ENCODE measurements around the gene IFIH1. TPM values are rescaled to one million over a fixed set of nuclear protein-coding genes. Genes with fewer than 3 reads are reported as not detected.

IFIH1 gene
- total and polyA plus RNA-seq, 12 donors, result 7.8 to 25.6 (median 15.2) TPM

DNA sequence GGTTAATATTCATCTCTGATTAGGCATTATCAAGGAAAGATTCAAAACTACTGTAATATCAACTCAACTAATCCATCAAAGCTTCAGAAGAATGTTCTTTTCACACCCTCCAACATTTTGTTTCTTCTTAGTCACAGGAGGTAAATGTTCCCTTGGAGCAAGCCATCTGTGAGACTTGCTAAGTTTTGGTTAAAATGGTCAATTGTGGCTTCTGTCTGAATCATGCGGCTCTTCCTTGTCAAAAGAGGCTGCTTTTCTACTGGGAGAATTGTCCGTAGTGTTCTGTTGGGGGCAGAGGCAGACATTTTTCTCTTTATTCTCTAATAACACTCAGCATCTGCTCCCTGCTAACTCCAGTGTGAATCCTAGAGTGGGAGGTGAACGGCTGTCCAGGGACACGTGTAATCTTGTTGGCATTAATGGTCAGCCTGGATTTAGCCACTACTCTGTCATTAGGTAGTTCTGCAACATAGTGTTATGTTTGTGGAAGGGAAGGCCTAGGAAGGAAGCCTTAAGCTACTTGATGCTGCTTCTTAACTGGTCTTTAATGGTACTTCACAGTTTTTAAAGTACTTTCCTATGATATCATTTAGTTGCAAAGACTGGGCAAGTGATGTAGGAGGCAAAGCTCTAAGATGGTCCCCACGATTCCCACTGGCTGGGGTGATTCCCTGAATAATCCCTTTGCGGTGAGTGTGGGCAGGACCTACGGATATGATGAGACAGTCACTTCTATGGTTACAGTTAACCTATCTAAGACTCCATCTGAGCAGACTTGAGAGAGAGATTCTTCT, 52.6 kb downstream of the IFIH1 start:
- no peaks in the 10 kb centered on the region for H3K27me3 ChIP-seq
- DNase-seq, result no peak
- H3K36me3 ChIP-seq (replicated peaks in 1 of 2), result peaks cover 0 to 13% of the 10 kb centered on the region in 2 donors
- H3K4me1 ChIP-seq (replicated peaks in 1 of 2), result no peaks in the 10 kb centered on the region
- no peaks in the 10 kb centered on the region for H3K9me3 ChIP-seq (replicated peaks in 1 of 3)
- intact Hi-C loops (cut with DNase I), result no loop called here
- H3K4me3 ChIP-seq, result no peak overlapping the region
- WGBS, 4 donors, result 90 to 96% (median 94%) methylated on average over 7 of the region's 7 CpGs
- no peak for TF ChIP-seq POLR2A (IDR thresholded peaks at IDR 0.05)
- TF ChIP-seq, protein P1, sequence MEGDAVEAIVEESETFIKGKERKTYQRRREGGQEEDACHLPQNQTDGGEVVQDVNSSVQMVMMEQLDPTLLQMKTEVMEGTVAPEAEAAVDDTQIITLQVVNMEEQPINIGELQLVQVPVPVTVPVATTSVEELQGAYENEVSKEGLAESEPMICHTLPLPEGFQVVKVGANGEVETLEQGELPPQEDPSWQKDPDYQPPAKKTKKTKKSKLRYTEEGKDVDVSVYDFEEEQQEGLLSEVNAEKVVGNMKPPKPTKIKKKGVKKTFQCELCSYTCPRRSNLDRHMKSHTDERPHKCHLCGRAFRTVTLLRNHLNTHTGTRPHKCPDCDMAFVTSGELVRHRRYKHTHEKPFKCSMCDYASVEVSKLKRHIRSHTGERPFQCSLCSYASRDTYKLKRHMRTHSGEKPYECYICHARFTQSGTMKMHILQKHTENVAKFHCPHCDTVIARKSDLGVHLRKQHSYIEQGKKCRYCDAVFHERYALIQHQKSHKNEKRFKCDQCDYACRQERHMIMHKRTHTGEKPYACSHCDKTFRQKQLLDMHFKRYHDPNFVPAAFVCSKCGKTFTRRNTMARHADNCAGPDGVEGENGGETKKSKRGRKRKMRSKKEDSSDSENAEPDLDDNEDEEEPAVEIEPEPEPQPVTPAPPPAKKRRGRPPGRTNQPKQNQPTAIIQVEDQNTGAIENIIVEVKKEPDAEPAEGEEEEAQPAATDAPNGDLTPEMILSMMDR (IDR thresholded peaks at IDR 0.05), result no peak
- H3K27ac ChIP-seq, result no peak overlapping the region

DNA sequence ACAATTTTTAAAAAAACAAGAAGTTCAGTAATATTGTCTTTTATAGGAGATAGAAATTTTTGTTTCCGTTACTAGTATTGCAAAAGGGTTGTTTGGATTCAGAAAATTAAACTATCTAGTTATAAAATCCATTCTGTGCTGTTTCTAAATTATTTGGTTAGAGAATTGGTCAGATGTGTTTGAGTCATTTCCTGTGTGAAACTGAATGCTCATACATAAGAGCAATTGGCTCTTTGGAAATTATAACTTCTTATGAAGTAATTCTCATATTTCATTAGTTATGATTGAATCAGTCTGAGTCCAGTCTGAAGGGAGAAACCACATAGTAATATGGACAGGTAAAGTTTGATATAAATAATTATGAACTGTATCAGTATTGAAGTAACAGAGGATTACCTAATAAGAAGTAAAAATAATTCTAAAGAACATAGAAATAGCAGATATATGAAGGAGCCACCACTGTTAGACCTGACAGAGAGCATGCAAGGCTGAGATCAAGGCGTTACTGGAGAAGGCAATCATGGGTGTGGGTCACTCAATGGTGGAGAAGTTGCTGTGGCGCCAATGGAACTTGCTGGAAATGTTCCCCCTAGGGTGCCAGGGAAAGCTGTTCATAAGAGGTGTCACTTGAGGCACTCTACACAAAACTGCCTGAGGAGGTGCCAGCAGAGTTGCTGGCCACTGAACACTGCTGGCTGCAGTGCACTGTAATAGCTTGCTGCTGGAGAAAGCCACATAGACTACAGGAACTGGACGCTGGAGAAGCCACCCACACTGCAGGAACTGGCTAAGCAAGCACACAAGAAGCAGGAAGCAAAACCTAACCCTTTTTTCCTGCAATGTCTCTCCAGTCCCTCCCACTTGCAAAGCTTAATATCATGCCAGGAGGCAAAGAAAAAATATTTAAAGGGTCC, 57.2 kb downstream of the IFIH1 start:
- H3K27ac ChIP-seq, result peak overlapping the region in 2 of 5 donors; percentile 28 to 69
- peak in 6 of 7 donors; percentile 23 to 62 (median 36) for DNase-seq
- no peak overlapping the region for H3K4me3 ChIP-seq
- intact Hi-C loops (cut with DNase I), result no loop called here
- no peaks in the 10 kb centered on the region for H3K27me3 ChIP-seq
- TF ChIP-seq, protein P1 (IDR thresholded peaks at IDR 0.05), result no peak
- TF ChIP-seq POLR2A (IDR thresholded peaks at IDR 0.05), result no peak
- peaks cover 0 to 3% of the 10 kb centered on the region in 2 donors for H3K36me3 ChIP-seq (replicated peaks in 1 of 2)
- WGBS, 4 donors, result 68 to 72% (median 70%) methylated on average over 4 of the region's 4 CpGs
- no peaks in the 10 kb centered on the region for H3K4me1 ChIP-seq (replicated peaks in 1 of 2)
- no peaks in the 10 kb centered on the region for H3K9me3 ChIP-seq (replicated peaks in 1 of 3)

DNA sequence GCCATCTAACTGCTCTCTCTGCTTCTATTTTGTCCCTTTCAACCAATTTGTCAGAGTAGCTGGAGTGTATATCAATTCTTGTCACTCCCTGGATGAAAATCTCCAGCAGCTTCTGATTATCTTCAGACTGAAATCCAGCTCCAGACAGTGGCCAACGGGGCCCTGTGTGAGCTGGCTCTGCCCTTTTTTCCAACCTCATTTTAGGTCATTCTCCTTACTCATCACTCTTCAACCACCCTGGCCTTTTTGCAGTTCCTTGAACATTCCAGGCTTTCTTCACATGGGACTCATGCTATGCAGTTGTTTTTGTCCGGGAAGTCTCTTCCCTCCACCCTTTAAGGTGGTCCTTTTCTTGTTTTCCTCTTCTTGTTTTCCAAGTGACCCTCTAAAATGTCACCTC, 59.8 kb downstream of the IFIH1 start:
- TF ChIP-seq, protein P1 (IDR thresholded peaks at IDR 0.05), result no peak
- TF ChIP-seq POLR2A (IDR thresholded peaks at IDR 0.05), result no peak
- no peak overlapping the region for H3K4me3 ChIP-seq
- H3K27me3 ChIP-seq, result no peaks in the 10 kb centered on the region
- H3K36me3 ChIP-seq (replicated peaks in 1 of 2), result no peaks in the 10 kb centered on the region
- no peaks in the 10 kb centered on the region for H3K9me3 ChIP-seq (replicated peaks in 1 of 3)
- no peak overlapping the region for H3K27ac ChIP-seq
- DNase-seq, result no peak
- intact Hi-C loops (cut with DNase I), result no loop called here
- WGBS, 4 donors, result 74 to 85% (median 78%) methylated on average over 2 of the region's 2 CpGs
- H3K4me1 ChIP-seq (replicated peaks in 1 of 2), result no peaks in the 10 kb centered on the region

DNA sequence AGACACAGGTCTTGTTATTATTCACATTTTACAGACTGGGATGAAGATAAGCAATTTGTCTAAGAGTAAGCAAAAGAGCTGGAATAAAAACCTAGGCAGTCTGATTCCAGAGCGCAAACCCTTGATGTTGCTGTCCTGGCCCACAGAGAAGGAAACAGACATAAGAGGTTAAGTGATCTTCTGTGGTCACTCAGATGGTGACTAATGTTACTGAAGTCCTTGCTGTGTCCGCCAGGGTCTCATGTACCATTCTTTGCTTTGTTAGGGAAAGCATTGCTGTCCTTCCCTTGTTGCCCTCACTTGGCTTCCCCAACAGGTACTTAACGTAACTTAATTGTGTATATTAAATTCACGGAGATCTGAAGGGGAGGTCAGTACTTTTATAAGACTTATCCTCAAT, 60.3 kb downstream of the IFIH1 start:
- no peaks in the 10 kb centered on the region for H3K9me3 ChIP-seq (replicated peaks in 1 of 3)
- H3K27ac ChIP-seq, result no peak overlapping the region
- no peak for TF ChIP-seq POLR2A (IDR thresholded peaks at IDR 0.05)
- TF ChIP-seq, protein P1 (IDR thresholded peaks at IDR 0.05), result no peak
- 84 to 93% (median 88%) methylated on average over 4 of the region's 4 CpGs for WGBS, 4 donors
- intact Hi-C loops (cut with DNase I), result no loop called here
- no peak for DNase-seq
- H3K36me3 ChIP-seq (replicated peaks in 1 of 2), result no peaks in the 10 kb centered on the region
- no peaks in the 10 kb centered on the region for H3K27me3 ChIP-seq
- H3K4me1 ChIP-seq (replicated peaks in 1 of 2), result no peaks in the 10 kb centered on the region
- no peak overlapping the region for H3K4me3 ChIP-seq
